Activated naive CD8-positive, alpha-beta T cell (primary cell): ENCODE results near the gene HPCAL1.

ENCODE experiments used
- H3K27ac Mint-ChIP-seq: one replicate; pipeline ENCODE4 v1.8.0; 2021; ENCODE audit warnings: mixed read lengths
- H3K27me3 Mint-ChIP-seq: one replicate; pipeline ENCODE4 v1.8.0; 2021; ENCODE audit warnings: mixed read lengths
- H3K36me3 Mint-ChIP-seq: one replicate; pipeline ENCODE4 v1.8.0; 2021; ENCODE audit warnings: mixed read lengths
- H3K4me1 Mint-ChIP-seq: one replicate; pipeline ENCODE4 v1.8.0; 2021; ENCODE audit warnings: low read depth, mixed read lengths
- H3K4me3 Mint-ChIP-seq: one replicate; pipeline ENCODE4 v1.8.0; 2021; ENCODE audit warnings: mild to moderate bottlenecking, mixed read lengths
- H3K9me3 Mint-ChIP-seq: one replicate; pipeline ENCODE4 v1.8.0; 2021; ENCODE audit warnings: low read depth, mixed read lengths

HPCAL1 gene

GRCh38 chr2:10312437-10312957 is 9.8 kb downstream of the HPCAL1 start:
- Mint-ChIP-seq H3K27ac (no peak overlapping the region), H3K4me3 (no peak overlapping the region), H3K9me3 (no peaks in the 10 kb centered on the region), H3K36me3 (peaks cover 4% of the 10 kb centered on the region), H3K27me3 (no peaks in the 10 kb centered on the region), H3K4me1 (peaks cover 65% of the 10 kb centered on the region)

DNA sequence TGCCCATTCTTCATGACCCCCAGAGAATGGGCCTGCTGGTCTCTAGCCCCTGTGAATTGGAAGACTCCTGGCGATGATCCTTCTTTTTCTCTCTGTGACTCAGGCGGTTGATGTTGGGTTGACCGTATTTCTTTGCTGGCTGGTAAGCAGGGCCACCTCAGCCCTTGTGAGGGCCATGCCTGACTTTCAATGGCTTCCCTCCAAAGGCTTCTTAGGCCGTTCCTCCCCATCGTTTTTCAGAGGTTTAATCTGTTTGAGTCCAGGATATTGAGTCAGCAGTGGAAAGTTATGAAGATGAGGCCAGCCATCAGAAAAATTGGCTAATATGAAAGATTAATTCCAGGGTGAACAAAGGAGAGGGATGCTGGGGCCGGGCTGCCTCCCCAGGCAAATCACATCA is 13.6 kb downstream of the HPCAL1 start:
- peak overlapping the region; percentile 87 for H3K27ac Mint-ChIP-seq
- H3K4me1 Mint-ChIP-seq, result peaks cover 59% of the 10 kb centered on the region
- H3K9me3 Mint-ChIP-seq, result no peaks in the 10 kb centered on the region
- peaks cover 2% of the 10 kb centered on the region for H3K36me3 Mint-ChIP-seq
- no peaks in the 10 kb centered on the region for H3K27me3 Mint-ChIP-seq
- H3K4me3 Mint-ChIP-seq, result no peak overlapping the region

- Mint-ChIP-seq H3K36me3 (peaks cover 2% of the 10 kb centered on the region), H3K4me3 (no peak overlapping the region), H3K27me3 (no peaks in the 10 kb centered on the region), H3K4me1 (peaks cover 62% of the 10 kb centered on the region), H3K27ac (peak overlapping the region; percentile 87), H3K9me3 (no peaks in the 10 kb centered on the region)
These were observed 14.2 kb downstream of the HPCAL1 start for GRCh38 chr2:10316860-10317259.

DNA sequence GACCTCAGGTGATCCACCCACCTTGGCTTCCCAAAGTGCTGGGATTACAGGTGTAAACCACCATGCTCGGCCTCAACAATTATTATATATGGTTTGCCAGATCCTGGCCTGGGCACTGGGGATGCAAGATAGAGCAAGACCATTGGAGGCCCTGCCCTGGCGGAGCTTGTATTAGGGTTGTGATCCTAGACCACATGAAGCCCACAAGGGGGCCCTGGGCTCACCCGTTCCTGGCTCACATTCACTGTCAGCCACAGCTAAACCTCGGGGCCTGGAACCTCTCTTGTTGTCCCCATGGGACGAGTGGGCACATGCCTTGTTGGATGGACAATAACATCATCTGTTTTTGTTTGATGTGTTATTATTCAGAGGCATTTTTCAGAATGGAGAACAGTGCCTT is 14.9 kb downstream of the HPCAL1 start:
- H3K36me3 Mint-ChIP-seq, result peaks cover 2% of the 10 kb centered on the region
- H3K27me3 Mint-ChIP-seq, result no peaks in the 10 kb centered on the region
- H3K4me3 Mint-ChIP-seq, result no peak overlapping the region
- peaks cover 66% of the 10 kb centered on the region for H3K4me1 Mint-ChIP-seq
- no peak overlapping the region for H3K27ac Mint-ChIP-seq
- H3K9me3 Mint-ChIP-seq, result no peaks in the 10 kb centered on the region

- Mint-ChIP-seq H3K27ac (no peak overlapping the region), H3K4me3 (no peak overlapping the region), H3K27me3 (no peaks in the 10 kb centered on the region), H3K36me3 (peaks cover 2% of the 10 kb centered on the region), H3K9me3 (no peaks in the 10 kb centered on the region), H3K4me1 (peaks cover 68% of the 10 kb centered on the region)
These were observed 15.6 kb downstream of the HPCAL1 start for GRCh38 chr2:10318345-10318744.

DNA sequence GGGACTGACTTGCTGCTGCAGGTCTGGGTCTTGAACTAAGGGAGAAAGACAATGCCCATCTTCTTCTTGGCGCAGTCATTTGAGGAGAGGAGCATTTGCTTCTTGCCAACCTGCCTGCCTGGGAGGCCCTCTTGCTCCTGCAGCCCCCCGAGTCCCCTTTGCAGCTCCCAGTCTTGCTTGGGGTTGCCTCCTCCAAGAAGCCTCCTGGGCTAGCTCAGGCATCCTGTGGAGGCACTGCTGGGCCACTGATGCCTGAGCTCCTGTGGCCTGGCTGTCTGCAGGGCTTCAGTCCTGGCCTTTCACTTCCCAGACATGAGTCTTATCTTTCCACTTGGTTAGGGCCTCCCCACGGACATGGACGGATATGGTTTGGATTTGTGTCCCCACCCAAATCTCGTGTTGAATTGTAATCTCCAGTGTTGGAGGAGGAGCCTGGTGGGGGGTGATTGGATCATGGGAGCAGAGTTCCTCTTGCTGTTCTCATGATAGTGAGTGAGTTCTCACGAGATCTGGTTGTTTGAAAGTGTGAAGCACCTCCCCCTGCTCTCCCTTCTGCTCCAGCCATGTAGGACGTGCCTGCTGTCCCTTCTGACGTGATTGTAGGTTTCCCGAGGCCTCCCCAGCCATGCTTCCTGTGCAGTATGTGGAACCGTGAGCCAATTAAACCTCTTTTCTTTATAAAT is 17.3 kb downstream of the HPCAL1 start:
- Mint-ChIP-seq H3K27ac (no peak overlapping the region), H3K36me3 (peaks cover 2% of the 10 kb centered on the region), H3K4me3 (no peak overlapping the region), H3K9me3 (no peaks in the 10 kb centered on the region), H3K4me1 (peaks cover 70% of the 10 kb centered on the region), H3K27me3 (no peaks in the 10 kb centered on the region)

- H3K27ac Mint-ChIP-seq, result no peak overlapping the region
These were observed 17.8 kb downstream of the HPCAL1 start for GRCh38 chr2:10320575-10320931.

DNA sequence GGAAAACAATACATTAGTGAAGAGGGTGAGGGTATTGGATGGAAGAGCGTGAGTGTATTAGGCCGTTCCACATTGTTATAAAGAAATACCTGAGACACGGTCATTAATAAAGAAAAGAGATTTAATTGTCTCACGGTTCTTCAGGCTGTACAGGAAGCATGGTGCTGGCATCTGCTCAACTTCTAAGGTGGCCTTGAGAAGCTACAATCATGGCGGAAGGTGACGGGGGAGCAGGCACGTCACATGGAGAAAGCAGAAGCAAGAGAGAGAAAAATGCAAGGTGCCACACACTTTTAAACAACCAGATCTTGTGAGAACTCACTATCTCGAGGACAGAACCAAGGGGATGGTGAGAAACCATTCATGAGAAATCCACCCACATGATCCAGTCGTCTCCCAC is 18.2 kb downstream of the HPCAL1 start:
- peak overlapping the region; percentile 46 for H3K27ac Mint-ChIP-seq
- no peak overlapping the region for H3K4me3 Mint-ChIP-seq
- peaks cover 70% of the 10 kb centered on the region for H3K4me1 Mint-ChIP-seq
- H3K9me3 Mint-ChIP-seq, result no peaks in the 10 kb centered on the region
- no peaks in the 10 kb centered on the region for H3K27me3 Mint-ChIP-seq
- peaks cover 2% of the 10 kb centered on the region for H3K36me3 Mint-ChIP-seq

More at GRCh38 chr2:10320575-10320931, 17.8 kb downstream of the HPCAL1 start:
- H3K27me3 Mint-ChIP-seq, result no peaks in the 10 kb centered on the region
- H3K9me3 Mint-ChIP-seq, result no peaks in the 10 kb centered on the region
- H3K4me3 Mint-ChIP-seq, result no peak overlapping the region
- H3K4me1 Mint-ChIP-seq, result peaks cover 70% of the 10 kb centered on the region
- peaks cover 2% of the 10 kb centered on the region for H3K36me3 Mint-ChIP-seq

DNA sequence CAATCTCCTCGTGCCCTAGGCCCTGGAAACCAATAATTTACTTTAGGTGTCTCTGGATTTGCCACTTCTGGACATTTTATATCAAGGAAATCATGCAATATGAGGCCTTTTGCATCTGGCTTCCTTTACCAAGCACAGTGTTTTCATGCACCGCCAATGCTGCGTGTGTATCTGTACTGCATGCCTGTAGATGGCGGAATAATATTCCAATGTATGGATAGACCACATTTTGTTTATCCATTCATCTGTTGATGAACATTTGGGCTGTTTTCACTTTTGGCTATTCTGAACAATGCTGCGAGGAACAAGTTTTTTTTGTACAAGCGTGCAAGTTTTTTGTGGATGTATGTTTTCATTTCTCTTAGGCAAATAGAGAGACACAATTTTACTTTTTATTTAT is 18.9 kb downstream of the HPCAL1 start:
- Mint-ChIP-seq H3K27me3 (no peaks in the 10 kb centered on the region), H3K9me3 (no peaks in the 10 kb centered on the region), H3K4me3 (no peak overlapping the region), H3K4me1 (peaks cover 70% of the 10 kb centered on the region), H3K27ac (peak overlapping the region; percentile 22), H3K36me3 (peaks cover 2% of the 10 kb centered on the region)

DNA sequence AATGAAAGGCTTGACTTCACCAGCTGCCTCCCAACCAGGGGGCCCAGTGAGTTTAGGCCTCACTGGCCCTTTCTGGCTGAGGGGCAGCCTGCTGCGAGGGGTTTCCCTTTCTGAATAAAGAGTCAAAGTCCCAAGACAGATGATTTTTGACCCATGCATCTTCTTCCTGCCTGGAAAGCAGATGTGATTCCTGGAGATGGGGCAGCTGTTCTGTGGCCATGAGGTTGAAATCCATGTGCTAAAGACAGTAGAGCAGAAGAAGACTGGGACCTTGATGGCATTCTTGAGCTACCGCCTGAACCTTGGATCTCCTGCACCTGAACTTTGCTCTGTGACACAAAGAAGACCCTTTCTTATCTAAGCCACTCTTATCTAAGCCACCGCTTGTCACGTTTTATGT is 19.8 kb downstream of the HPCAL1 start:
- Mint-ChIP-seq H3K4me1 (peaks cover 73% of the 10 kb centered on the region), H3K27ac (no peak overlapping the region), H3K36me3 (peaks cover 2% of the 10 kb centered on the region), H3K27me3 (no peaks in the 10 kb centered on the region), H3K4me3 (no peak overlapping the region), H3K9me3 (no peaks in the 10 kb centered on the region)

DNA sequence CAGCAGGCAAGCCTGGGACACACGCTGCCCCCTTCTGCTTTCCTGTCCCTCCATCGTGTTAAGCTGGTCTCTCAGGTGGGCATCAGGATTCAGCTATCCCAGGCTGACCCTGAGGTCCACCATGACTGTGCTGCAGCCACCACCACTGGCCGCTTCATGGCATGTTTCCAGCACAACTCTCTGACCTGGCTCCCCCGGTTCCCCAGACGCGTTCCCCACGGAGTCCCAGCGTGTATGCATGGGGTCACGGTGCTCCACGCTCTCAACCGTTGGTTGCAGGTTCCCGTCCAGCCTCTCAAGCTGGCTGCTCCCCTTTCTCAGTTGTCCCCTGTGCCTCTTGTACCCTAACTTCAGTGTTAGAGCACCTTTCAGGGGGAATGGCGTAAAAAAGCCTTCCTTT is 20.3 kb downstream of the HPCAL1 start:
- Mint-ChIP-seq H3K27me3 (no peaks in the 10 kb centered on the region), H3K36me3 (peaks cover 2% of the 10 kb centered on the region), H3K9me3 (no peaks in the 10 kb centered on the region), H3K27ac (no peak overlapping the region), H3K4me1 (peaks cover 76% of the 10 kb centered on the region), H3K4me3 (no peak overlapping the region)

DNA sequence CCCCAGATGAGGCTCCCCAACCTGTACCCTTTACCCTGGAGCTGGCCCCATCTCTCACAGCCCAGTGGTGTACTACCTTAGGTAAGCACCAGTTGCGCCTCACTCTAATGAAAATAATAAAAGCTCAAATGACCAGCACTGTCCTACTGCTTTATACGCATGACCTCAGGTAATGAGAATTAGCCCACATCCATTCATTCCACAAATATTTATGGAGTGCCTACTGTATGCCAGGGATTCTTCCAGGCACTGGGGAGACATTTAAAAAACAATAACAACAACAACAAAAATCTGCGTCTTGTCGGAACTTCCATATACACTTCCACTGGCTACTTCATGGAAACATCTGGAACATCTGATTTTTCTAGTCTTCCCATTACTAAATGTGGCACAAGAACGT is 20.8 kb downstream of the HPCAL1 start:
- no peaks in the 10 kb centered on the region for H3K9me3 Mint-ChIP-seq
- peaks cover 78% of the 10 kb centered on the region for H3K4me1 Mint-ChIP-seq
- no peak overlapping the region for H3K4me3 Mint-ChIP-seq
- peak overlapping the region; percentile 66 for H3K27ac Mint-ChIP-seq
- H3K36me3 Mint-ChIP-seq, result peaks cover 2% of the 10 kb centered on the region
- H3K27me3 Mint-ChIP-seq, result no peaks in the 10 kb centered on the region

DNA sequence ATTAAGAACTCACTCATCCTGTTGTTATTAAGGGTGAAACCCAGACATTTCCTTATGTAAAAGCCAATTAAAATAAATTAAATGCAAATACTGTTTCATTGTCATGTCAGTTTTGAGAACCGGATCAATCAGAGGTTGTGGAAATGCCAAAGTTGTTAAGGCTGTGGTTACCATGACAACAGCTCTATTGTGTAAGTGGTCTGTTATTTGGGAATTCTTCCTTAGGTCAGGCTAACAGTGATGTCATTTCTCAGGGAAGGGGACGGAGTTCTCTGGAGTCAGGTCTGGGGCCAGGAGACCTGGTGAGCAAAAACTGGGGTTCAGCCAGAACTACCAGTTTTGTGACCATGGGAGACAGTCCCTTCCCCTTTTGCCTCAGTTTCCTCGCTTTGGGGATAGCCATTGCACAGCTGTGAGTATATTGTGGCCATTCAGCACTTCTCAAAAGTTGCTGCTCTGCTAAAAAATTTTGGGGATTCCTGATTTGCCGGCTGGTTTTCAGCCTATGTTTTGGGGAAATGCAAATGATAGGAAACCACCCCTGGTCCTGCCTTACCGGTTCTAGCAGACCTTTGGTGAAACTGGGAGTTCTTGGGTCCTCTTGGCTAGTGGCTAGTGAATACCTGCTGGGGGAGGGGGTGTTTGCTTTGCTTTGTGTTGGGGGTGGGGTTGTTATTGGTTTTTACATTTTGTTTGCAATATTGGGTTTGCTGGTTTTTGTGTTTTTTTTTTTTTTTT is 21.6 kb downstream of the HPCAL1 start:
- no peaks in the 10 kb centered on the region for H3K27me3 Mint-ChIP-seq
- no peaks in the 10 kb centered on the region for H3K9me3 Mint-ChIP-seq
- H3K27ac Mint-ChIP-seq, result no peak overlapping the region
- peaks cover 79% of the 10 kb centered on the region for H3K4me1 Mint-ChIP-seq
- peaks cover 2% of the 10 kb centered on the region for H3K36me3 Mint-ChIP-seq
- H3K4me3 Mint-ChIP-seq, result peak overlapping the region; percentile 23

DNA sequence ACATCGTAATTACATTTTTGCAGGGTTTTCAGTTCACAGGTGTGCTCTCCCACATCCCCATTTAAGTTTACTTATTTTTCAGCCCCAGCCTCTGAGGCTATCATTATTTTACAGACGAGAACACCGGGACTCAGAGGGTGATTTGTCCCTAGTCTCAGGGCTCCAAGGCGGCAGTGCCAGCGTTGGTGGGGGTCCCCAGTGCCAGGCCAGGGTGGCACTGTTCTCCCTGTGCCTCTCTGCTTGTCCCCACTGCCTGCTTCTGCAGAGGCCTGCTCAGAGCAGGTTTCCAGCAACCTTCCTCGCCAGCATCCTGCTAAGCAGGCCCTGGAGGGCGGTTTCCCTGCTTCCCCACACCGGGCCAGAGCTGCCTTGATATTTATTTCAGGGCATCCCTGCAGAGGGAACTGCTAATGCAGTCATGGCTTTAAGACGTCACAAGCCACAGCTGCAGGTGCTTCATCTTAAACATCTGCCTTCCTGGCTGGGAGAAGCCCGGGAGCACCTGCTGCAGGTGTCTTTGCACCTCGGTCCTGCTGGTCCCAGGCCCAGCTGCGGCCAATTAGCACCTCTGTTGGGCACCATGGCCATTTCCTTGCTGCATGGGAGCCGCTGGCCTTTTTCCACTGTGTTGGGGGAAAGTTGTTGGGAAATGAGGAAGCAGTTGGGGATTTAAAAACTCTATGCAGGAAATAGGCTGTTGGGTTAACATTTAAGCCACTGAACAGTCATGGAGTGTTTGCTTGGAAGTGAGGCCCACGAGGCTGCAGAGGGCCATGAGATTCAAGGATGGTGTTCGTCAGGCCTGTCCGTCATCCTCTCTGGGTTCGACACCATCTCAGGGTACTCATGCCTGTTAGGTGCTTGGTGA is 22.8 kb downstream of the HPCAL1 start:
- Mint-ChIP-seq H3K27me3 (no peaks in the 10 kb centered on the region), H3K9me3 (no peaks in the 10 kb centered on the region), H3K27ac (peak overlapping the region; percentile 90), H3K4me1 (peaks cover 84% of the 10 kb centered on the region), H3K4me3 (peak overlapping the region; percentile 40), H3K36me3 (peaks cover 2% of the 10 kb centered on the region)

- Mint-ChIP-seq H3K36me3 (no peaks in the 10 kb centered on the region), H3K4me3 (peak overlapping the region; percentile 40), H3K9me3 (no peaks in the 10 kb centered on the region), H3K4me1 (peaks cover 86% of the 10 kb centered on the region), H3K27me3 (no peaks in the 10 kb centered on the region), H3K27ac (peak overlapping the region; percentile 90)
These were observed 23.5 kb downstream of the HPCAL1 start for GRCh38 chr2:10326151-10326616.
